Embryonic facial prominence (tissue), 1 donor: Measurements from ENCODE around the gene UBE4B.
"Not testable (repeated sequence)": the region's sequence is repeated elsewhere in the genome, so short reads cannot be mapped to it uniquely, and the experiment has no call there.

ENCODE experiments used
- DNase-seq: peaks from one replicate; pipeline ENCODE4 v3.0.0-alpha.2; 2016; ENCODE audit errors: extremely low spot score

Gene UBE4B

GRCh38 chr1:10071640-10072039 lies 38.9 kb downstream of the UBE4B start:
- DNase-seq, result no peak

- DNase-seq, result not testable (repeated sequence)
Observed at GRCh38 chr1:10073371-10073770, 40.6 kb downstream of the UBE4B start.

GRCh38 chr1:10074059-10074851 lies 41.5 kb downstream of the UBE4B start:
- DNase-seq, result no peak

- no peak for DNase-seq
Observed at GRCh38 chr1:10074852-10075730, 42.3 kb downstream of the UBE4B start.

GRCh38 chr1:10075732-10076131 lies 43.0 kb downstream of the UBE4B start:
- DNase-seq, result no peak

- no peak for DNase-seq
Observed at GRCh38 chr1:10078494-10078893, 45.7 kb downstream of the UBE4B start.

- no peak for DNase-seq
Observed at GRCh38 chr1:10080523-10080922, 47.8 kb downstream of the UBE4B start.

GRCh38 chr1:10082785-10083479 lies 50.2 kb downstream of the UBE4B start:
- no peak for DNase-seq

- DNase-seq, result no peak
Observed at GRCh38 chr1:10084045-10084444, 51.3 kb downstream of the UBE4B start.

- no peak for DNase-seq
Observed at GRCh38 chr1:10085076-10085475, 52.3 kb downstream of the UBE4B start.

- no peak for DNase-seq
Observed at GRCh38 chr1:10087210-10087609, 54.5 kb downstream of the UBE4B start.

- no peak for DNase-seq
Observed at GRCh38 chr1:10101929-10102328, 69.2 kb downstream of the UBE4B start.

GRCh38 chr1:10103193-10103592 lies 70.4 kb downstream of the UBE4B start:
- no peak for DNase-seq

- DNase-seq, result no peak
Observed at GRCh38 chr1:10104834-10105233, 72.1 kb downstream of the UBE4B start.

GRCh38 chr1:10105484-10105883 lies 72.7 kb downstream of the UBE4B start:
- no peak for DNase-seq

GRCh38 chr1:10106241-10106640 lies 73.5 kb downstream of the UBE4B start:
- DNase-seq, result no peak

GRCh38 chr1:10106756-10107475 lies 74.2 kb downstream of the UBE4B start:
- no peak for DNase-seq

GRCh38 chr1:10107476-10107847 lies 74.7 kb downstream of the UBE4B start:
- not testable (repeated sequence) for DNase-seq

- no peak for DNase-seq
Observed at GRCh38 chr1:10108134-10108663, 75.4 kb downstream of the UBE4B start.

GRCh38 chr1:10108948-10109708 lies 76.4 kb downstream of the UBE4B start:
- no peak for DNase-seq

GRCh38 chr1:10113501-10113900 lies 80.7 kb downstream of the UBE4B start:
- no peak for DNase-seq
